ENCODE data around the gene ARL14.

ARL14 gene

DNA sequence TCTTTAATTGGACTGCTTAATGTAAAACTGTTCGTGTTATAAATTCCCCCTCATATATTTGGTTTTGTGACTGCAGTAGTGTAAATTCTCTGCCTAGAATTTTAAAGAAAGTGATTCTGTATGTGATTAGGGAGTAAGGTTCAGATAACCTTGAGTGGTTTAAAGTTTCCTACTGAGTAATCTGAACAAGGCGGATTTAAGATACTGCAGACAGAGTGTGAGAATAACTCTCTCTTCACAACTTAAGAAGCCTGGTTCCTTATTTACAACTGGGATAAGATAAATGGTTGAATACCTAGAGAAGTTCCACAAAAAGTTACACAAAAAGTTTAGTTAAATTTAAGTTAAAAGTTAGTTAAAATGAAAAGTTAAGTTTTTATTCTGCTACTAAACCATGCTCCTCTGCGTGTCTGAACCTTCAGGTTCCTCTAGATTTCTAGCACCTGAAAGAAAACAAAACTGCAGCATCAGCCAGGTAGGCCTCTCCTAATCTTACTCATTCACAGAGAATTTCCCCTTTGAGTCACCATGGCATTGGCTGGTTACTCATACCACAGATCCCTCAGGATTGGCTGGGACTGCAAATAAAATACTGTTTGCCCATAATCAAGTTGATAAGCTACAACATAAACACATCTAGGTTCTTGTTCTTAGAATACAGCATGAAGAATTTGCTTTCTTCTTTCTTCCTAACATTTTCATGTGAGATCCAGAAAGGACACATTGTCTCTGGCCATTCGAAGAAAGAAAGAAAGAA, at the start of gene ARL14:
Gene ARL14 (plus strand): TSS at position 614 of the 757 bp plus-strand sequence. CDS start 187 bp downstream, outside the sequence.
- Mint-ChIP-seq H3K4me3 (no peak within 1 kb of the TSS), H3K4me1 (ENCODE audit: low read depth) (no peaks in the 10 kb centered on the region), H3K36me3 (ENCODE audit: low read depth) (no peaks in the 10 kb centered on the region), H3K27me3 (peaks cover 2% of the 10 kb centered on the region), H3K9me3 (no peaks in the 10 kb centered on the region), H3K27ac (no peak within 1 kb of the TSS)
- intact Hi-C loops (cut with micrococcal nuclease), result no loop called here

DNA sequence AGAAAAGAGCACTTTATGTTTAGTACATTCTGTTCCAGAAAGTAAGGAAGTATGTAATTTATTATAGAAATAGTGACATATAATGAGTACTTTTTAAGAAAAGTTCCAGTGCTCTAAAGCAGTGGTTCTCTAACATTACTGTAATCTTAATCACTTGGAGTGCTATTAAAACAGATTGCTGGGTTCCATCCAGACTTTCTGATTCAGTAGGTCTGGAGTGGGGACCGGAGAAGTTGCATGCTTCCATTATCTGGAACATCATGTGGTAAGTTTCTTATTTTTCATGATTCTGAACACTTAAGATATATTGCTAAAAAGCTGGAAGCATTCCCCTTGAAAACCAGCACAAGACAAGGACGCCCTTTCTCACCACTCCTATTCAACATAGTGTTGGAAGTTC, 47.5 kb upstream of the ARL14 start:
- intact Hi-C loops (cut with micrococcal nuclease), result no loop called here
- Mint-ChIP-seq H3K27me3 (peaks cover 2% of the 10 kb centered on the region), H3K36me3 (ENCODE audit: low read depth) (no peaks in the 10 kb centered on the region), H3K27ac (no peak overlapping the region), H3K9me3 (no peaks in the 10 kb centered on the region), H3K4me1 (ENCODE audit: low read depth) (peaks cover 4% of the 10 kb centered on the region), H3K4me3 (no peak overlapping the region)

GRCh38 chr3:160633361-160634083, 43.4 kb upstream of the ARL14 start:
- intact Hi-C loops (cut with micrococcal nuclease), result no loop called here
- Mint-ChIP-seq H3K27ac (no peak overlapping the region), H3K4me1 (ENCODE audit: low read depth) (peaks cover 4% of the 10 kb centered on the region), H3K4me3 (no peak overlapping the region), H3K27me3 (peaks cover 2% of the 10 kb centered on the region), H3K36me3 (ENCODE audit: low read depth) (no peaks in the 10 kb centered on the region), H3K9me3 (no peaks in the 10 kb centered on the region)

GRCh38 chr3:160635213-160635612, 41.7 kb upstream of the ARL14 start:
- no peaks in the 10 kb centered on the region for H3K9me3 Mint-ChIP-seq
- H3K27me3 Mint-ChIP-seq, result peaks cover 2% of the 10 kb centered on the region
- H3K36me3 Mint-ChIP-seq (ENCODE audit: low read depth), result no peaks in the 10 kb centered on the region
- intact Hi-C loops (cut with micrococcal nuclease), result no loop called here
- H3K4me3 Mint-ChIP-seq, result no peak overlapping the region
- no peaks in the 10 kb centered on the region for H3K4me1 Mint-ChIP-seq (ENCODE audit: low read depth)
- no peak overlapping the region for H3K27ac Mint-ChIP-seq

DNA sequence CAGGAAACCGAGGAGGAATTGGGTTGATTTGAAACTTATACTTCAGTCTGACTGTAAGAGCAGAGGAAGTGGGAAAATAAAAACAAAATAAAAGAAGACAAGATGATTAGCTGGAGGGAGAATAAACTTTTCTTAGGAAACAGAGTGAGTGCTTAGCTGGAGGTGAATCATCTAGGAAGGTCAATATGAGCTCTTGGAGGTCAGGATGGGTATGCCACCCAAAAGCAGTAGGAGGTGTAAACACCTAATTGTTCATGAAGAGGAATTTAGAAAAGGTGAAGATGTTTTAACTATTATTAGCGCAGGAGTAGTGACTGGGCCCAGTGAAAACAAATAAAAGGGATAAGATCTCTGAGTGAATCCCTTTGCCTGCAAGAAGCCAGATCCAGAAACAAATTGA, 39.9 kb upstream of the ARL14 start:
- Mint-ChIP-seq H3K36me3 (ENCODE audit: low read depth) (no peaks in the 10 kb centered on the region), H3K4me1 (ENCODE audit: low read depth) (no peaks in the 10 kb centered on the region)
- intact Hi-C loops (cut with micrococcal nuclease), result no loop called here

DNA sequence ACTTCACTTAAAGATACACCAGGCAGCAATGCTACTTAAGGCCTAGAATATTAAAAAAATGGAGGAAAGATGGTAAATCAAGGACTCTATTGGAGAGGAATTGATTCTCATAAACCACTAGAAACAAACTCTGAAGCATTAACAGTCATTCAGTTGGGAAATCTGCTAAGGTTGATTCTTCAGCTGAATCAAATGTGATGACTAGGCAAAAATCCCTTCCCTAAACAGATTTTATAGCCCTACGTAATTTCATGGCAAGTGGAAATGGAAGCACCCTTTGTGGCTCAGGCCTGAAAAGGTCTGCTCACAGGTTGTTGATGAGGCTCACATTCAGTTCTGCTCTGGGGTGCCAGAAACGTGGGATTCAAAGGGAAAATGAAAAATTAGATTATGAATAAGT, 38.8 kb upstream of the ARL14 start:
- H3K9me3 Mint-ChIP-seq, result no peaks in the 10 kb centered on the region
- intact Hi-C loops (cut with micrococcal nuclease), result no loop called here
- no peak overlapping the region for H3K27ac Mint-ChIP-seq
- H3K27me3 Mint-ChIP-seq, result no peaks in the 10 kb centered on the region
- no peaks in the 10 kb centered on the region for H3K4me1 Mint-ChIP-seq (ENCODE audit: low read depth)
- no peaks in the 10 kb centered on the region for H3K36me3 Mint-ChIP-seq (ENCODE audit: low read depth)
- H3K4me3 Mint-ChIP-seq, result no peak overlapping the region

More for the DNA sequence above, 39.9 kb upstream of the ARL14 start:
- no peaks in the 10 kb centered on the region for H3K9me3 Mint-ChIP-seq
- H3K27me3 Mint-ChIP-seq, result no peaks in the 10 kb centered on the region
- no peak overlapping the region for H3K4me3 Mint-ChIP-seq
- H3K27ac Mint-ChIP-seq, result no peak overlapping the region

DNA sequence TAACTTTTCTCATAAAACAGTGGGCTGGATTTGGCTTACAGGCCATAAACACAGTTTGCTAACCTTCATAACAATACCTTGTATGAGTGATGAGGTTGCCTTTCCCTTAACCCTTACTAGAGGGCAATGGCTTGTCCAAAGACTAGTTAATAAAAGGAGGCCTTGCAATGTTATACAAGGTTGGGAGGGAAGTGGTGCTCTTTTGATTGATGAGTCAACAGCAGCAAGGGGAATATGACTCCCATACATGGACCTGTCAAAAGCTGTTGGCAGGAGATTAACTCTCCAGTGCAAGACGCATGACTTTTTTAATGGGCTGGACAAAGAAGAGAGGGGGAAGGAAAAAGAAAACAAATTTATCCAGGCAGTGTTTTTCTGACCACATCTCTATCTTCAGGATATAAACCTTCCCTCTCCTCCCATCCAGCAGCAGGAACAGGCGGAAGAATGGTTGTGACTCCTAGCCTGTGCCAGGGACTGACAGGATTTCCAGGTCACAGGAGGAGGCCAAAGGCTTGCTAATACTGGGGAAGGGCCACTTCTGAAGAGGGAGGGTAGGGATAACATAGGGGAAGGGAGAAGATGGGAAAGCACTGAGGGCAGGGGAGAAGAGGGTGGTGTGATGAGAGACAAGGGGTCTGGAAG, 35.2 kb upstream of the ARL14 start:
- no peaks in the 10 kb centered on the region for H3K9me3 Mint-ChIP-seq
- H3K27me3 Mint-ChIP-seq, result no peaks in the 10 kb centered on the region
- no peak overlapping the region for H3K27ac Mint-ChIP-seq
- H3K4me1 Mint-ChIP-seq (ENCODE audit: low read depth), result no peaks in the 10 kb centered on the region
- H3K4me3 Mint-ChIP-seq, result no peak overlapping the region
- no peaks in the 10 kb centered on the region for H3K36me3 Mint-ChIP-seq (ENCODE audit: low read depth)
- intact Hi-C loops (cut with micrococcal nuclease), result no loop called here

DNA sequence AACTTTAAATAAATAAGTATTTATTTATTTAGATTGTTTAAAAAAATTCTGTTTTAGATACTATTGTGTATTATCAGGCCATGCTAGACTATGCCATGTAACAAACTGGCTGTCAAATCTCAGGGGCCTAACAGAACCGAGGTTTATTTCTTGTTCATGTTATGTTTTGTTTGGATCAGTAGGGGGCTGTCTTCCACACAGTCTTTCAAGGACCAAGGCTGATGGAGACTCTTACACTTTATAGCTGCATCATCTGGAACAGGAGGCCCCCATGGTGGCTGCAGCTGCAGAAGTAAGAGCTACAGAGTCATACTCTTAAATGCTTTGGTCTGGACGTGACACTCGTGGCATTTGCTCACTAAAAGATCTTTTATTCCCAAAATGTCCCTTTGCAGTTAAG, 33.0 kb upstream of the ARL14 start:
- Mint-ChIP-seq H3K27ac (no peak overlapping the region), H3K9me3 (no peaks in the 10 kb centered on the region), H3K27me3 (no peaks in the 10 kb centered on the region), H3K36me3 (ENCODE audit: low read depth) (no peaks in the 10 kb centered on the region), H3K4me1 (ENCODE audit: low read depth) (no peaks in the 10 kb centered on the region), H3K4me3 (no peak overlapping the region)
- intact Hi-C loops (cut with micrococcal nuclease), result no loop called here

GRCh38 chr3:160644491-160644890, 32.5 kb upstream of the ARL14 start:
- no peak overlapping the region for H3K27ac Mint-ChIP-seq
- H3K4me1 Mint-ChIP-seq (ENCODE audit: low read depth), result no peaks in the 10 kb centered on the region
- no peaks in the 10 kb centered on the region for H3K36me3 Mint-ChIP-seq (ENCODE audit: low read depth)
- intact Hi-C loops (cut with micrococcal nuclease), result no loop called here
- no peak overlapping the region for H3K4me3 Mint-ChIP-seq
- H3K9me3 Mint-ChIP-seq, result no peaks in the 10 kb centered on the region
- H3K27me3 Mint-ChIP-seq, result no peaks in the 10 kb centered on the region

- Mint-ChIP-seq H3K4me1 (ENCODE audit: low read depth) (no peaks in the 10 kb centered on the region), H3K4me3 (no peak overlapping the region), H3K36me3 (ENCODE audit: low read depth) (no peaks in the 10 kb centered on the region), H3K27ac (no peak overlapping the region), H3K27me3 (no peaks in the 10 kb centered on the region), H3K9me3 (no peaks in the 10 kb centered on the region)
- intact Hi-C loops (cut with micrococcal nuclease), result no loop called here
These were observed 28.3 kb upstream of the ARL14 start for GRCh38 chr3:160648701-160649100.

- Mint-ChIP-seq H3K9me3 (no peaks in the 10 kb centered on the region), H3K27ac (no peak overlapping the region), H3K36me3 (ENCODE audit: low read depth) (no peaks in the 10 kb centered on the region), H3K4me1 (ENCODE audit: low read depth) (no peaks in the 10 kb centered on the region), H3K27me3 (no peaks in the 10 kb centered on the region), H3K4me3 (no peak overlapping the region)
- intact Hi-C loops (cut with micrococcal nuclease), result no loop called here
These were observed 27.4 kb upstream of the ARL14 start for GRCh38 chr3:160649596-160649995.

GRCh38 chr3:160653512-160653911, 23.4 kb upstream of the ARL14 start:
- Mint-ChIP-seq H3K9me3 (no peaks in the 10 kb centered on the region), H3K36me3 (ENCODE audit: low read depth) (no peaks in the 10 kb centered on the region), H3K27me3 (no peaks in the 10 kb centered on the region), H3K4me3 (no peak overlapping the region), H3K27ac (no peak overlapping the region), H3K4me1 (ENCODE audit: low read depth) (no peaks in the 10 kb centered on the region)
- intact Hi-C loops (cut with micrococcal nuclease), result no loop called here

GRCh38 chr3:160660902-160661301, 16.1 kb upstream of the ARL14 start:
- Mint-ChIP-seq H3K36me3 (ENCODE audit: low read depth) (no peaks in the 10 kb centered on the region), H3K4me3 (no peak overlapping the region), H3K27ac (no peak overlapping the region), H3K27me3 (no peaks in the 10 kb centered on the region), H3K4me1 (ENCODE audit: low read depth) (peaks cover 5% of the 10 kb centered on the region), H3K9me3 (no peaks in the 10 kb centered on the region)
- intact Hi-C loops (cut with micrococcal nuclease), result no loop called here

DNA sequence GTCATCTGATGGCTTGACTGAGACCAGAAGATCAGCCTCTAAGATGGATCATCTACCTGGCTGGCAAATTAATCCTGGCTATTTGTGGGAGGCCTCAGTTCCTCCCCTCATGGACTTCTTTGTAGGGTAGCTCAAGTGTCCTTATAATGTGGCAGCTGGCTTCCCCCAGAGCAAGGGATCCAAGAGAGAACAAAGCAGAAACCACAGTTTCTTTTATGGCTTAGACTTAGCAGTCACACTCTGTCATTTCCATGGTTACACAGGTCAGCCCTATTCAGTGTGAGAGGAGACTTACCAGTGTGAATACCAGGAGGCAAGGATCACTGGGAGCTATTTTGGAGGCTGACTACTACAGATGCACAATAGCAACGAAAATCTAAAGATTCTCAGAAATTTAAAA, 15.3 kb upstream of the ARL14 start:
- intact Hi-C loops (cut with micrococcal nuclease), result no loop called here
- H3K4me1 Mint-ChIP-seq (ENCODE audit: low read depth), result peaks cover 9% of the 10 kb centered on the region
- no peaks in the 10 kb centered on the region for H3K27me3 Mint-ChIP-seq
- no peak overlapping the region for H3K27ac Mint-ChIP-seq
- no peak overlapping the region for H3K4me3 Mint-ChIP-seq
- H3K36me3 Mint-ChIP-seq (ENCODE audit: low read depth), result no peaks in the 10 kb centered on the region
- H3K9me3 Mint-ChIP-seq, result no peaks in the 10 kb centered on the region
